NT2/D1 (cell line): ENCODE measurements around the gene ABTB2.

Experiments
- YY1 ChIP-seq: IDR thresholded peaks from 2 replicates; pipeline ENCODE4 v1.6.1; 2011; ENCODE audit not compliant: insufficient read length, insufficient read depth
- ZNF274 ChIP-seq: IDR thresholded peaks from 2 replicates; pipeline ENCODE4 v1.6.1; 2011; ENCODE audit warnings: mild to moderate bottlenecking, low read depth, low read length

DNA sequence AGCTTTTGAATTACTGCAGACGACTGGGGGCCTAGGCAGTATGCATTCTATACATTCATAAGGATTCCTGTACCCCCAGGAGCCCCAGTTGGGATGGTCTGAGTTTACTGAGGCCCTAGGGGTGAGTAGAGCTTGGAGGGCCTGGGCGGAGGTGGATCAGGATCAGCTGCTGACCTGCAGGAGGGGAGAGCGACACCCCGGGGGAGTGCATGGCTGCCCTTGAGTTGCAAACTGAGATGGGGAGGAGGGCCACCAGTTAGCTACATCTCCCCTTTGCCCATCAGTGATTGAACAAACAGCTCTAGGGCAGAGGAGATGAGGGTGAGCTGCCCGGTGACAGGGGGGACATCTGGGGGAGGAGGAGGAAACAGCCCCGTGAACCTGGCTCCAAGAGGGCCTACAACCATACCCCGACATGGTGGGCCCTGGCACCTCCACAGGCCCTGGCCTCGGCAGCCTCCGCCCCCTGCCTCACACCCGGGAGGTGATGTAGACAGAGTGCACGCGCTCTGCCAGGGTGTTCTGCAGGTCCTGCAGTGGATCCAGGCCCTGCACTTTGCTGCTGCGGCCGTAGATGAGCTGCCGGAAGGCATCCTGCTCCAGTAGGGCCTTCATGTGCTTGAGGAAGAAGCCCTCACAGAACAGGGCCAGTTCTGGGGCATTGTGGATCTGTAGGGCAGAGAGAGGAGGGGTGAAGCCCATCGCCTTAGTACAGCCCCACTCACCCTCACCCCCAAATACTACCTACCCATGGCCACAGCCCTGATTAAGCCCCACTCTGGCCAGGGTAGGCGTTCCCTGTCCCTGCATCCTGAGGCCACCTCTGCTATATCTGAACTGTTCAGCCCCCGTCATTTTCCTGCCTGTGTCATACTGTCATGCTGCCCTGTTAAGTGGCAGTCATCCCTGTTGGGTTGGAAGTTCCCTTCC lies 205.6 kb downstream of the ABTB2 start:
- TF ChIP-seq YY1 (no peak), ZNF274 (no peak)
